ENCODE measurements around the gene WDR4.
"Not testable (repeated sequence)": the region's sequence is repeated elsewhere in the genome, so short reads cannot be mapped to it uniquely, and the experiment has no call there.

Gene WDR4

GRCh38 chr21:42819861-42820615 is 59.3 kb downstream of the WDR4 start:
- no peaks in the 10 kb centered on the region for H3K27me3 ChIP-seq (ENCODE audit: control insufficient read depth in 1 of 2, insufficient read depth in 2 of 2, low read length in 2 of 2)
- H3K9me3 ChIP-seq (ENCODE audit: low read length) = no peaks in the 10 kb centered on the region
- H3K4me3 ChIP-seq (ENCODE audit: low read depth in 1 of 2, low read length in 2 of 2) = no peak overlapping the region
- no peaks in the 10 kb centered on the region for H3K36me3 ChIP-seq (ENCODE audit: insufficient read depth, low read length)
- H3K27ac ChIP-seq (ENCODE audit: low read depth, low read length) = no peak overlapping the region
- H3K4me1 ChIP-seq (ENCODE audit: insufficient read depth, low read length) = no peaks in the 10 kb centered on the region
- no peak overlapping the region for H3K9ac ChIP-seq (ENCODE audit: low read length)

DNA sequence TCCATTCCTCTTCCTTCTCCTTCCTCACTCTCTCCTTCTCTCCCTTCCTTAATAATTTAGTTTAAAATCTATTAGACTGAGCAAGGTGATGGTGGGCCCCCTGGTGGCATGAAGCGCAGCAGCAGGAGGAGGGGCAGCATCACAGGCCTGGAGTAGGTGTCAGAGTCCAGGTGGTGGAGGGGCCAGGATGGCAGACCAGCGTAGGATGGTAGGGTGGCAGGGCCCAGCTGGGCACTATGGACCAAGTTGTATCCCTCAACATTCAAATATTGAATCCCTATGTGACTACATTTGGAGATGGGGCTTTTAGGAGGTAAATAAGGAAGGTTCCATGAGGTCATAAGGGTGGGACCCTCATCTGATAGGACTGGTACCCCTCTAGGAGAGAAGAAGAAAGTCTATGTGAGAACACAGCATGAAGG is 61.0 kb downstream of the WDR4 start:
- H3K9ac ChIP-seq (ENCODE audit: low read length) = no peak overlapping the region
- no peaks in the 10 kb centered on the region for H3K36me3 ChIP-seq (ENCODE audit: insufficient read depth, low read length)

GRCh38 chr21:42815217-42815616 is 64.1 kb downstream of the WDR4 start:
- Histone ChIP-seq H3K27me3 (ENCODE audit: control insufficient read depth in 1 of 2, insufficient read depth in 2 of 2, low read length in 2 of 2) (no peaks in the 10 kb centered on the region), H3K36me3 (ENCODE audit: insufficient read depth, low read length) (no peaks in the 10 kb centered on the region), H3K4me3 (ENCODE audit: low read depth in 1 of 2, low read length in 2 of 2) (no peak overlapping the region), H3K4me1 (ENCODE audit: insufficient read depth, low read length) (no peaks in the 10 kb centered on the region), H3K27ac (ENCODE audit: low read depth, low read length) (no peak overlapping the region), H3K9ac (ENCODE audit: low read length) (no peak overlapping the region), H3K9me3 (ENCODE audit: low read length) (no peaks in the 10 kb centered on the region)

More for the DNA sequence above, 61.0 kb downstream of the WDR4 start:
- H3K27me3 ChIP-seq (ENCODE audit: control insufficient read depth in 1 of 2, insufficient read depth in 2 of 2, low read length in 2 of 2) = no peaks in the 10 kb centered on the region
- no peaks in the 10 kb centered on the region for H3K4me1 ChIP-seq (ENCODE audit: insufficient read depth, low read length)
- no peaks in the 10 kb centered on the region for H3K9me3 ChIP-seq (ENCODE audit: low read length)
- no peak overlapping the region for H3K4me3 ChIP-seq (ENCODE audit: low read depth in 1 of 2, low read length in 2 of 2)
- no peak overlapping the region for H3K27ac ChIP-seq (ENCODE audit: low read depth, low read length)

DNA sequence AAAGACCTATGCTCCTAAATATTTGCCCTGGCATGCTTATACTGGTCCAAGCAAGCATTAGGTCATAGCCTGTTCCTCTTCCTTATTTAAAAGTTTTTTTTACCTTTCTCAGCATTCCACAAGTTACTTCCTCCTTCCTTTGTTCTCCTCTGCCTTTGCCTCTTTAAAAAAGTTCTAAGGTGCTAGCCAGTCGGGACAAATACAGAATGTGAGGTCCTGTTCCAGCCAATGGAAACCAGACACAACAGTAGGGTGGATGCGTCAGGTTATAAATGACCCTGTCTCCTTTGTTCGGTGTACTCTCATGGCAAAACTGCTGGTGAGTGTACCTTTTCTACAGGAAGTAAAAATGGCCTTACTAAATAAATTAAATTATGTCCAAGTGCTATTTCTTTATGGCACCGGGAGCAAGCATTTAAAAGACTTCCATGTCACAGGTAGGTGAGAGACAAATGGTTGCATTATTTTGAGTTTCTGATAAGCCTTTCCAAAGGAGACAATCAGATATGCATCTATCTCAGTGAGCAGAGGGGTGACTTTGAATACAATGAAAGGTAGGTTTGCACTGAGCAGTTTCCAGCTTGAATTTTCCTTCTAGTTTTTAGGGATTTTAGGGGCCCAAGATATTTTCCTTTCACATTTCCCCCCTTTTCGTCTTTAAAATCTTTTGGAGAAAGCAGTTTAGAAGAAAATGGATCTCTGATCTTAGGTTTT is 66.7 kb downstream of the WDR4 start:
- H3K36me3 ChIP-seq (ENCODE audit: insufficient read depth, low read length); H3K27ac ChIP-seq (ENCODE audit: low read depth, low read length); H3K4me1 ChIP-seq (ENCODE audit: insufficient read depth, low read length); H3K4me3 ChIP-seq (ENCODE audit: low read depth in 1 of 2, low read length in 2 of 2); H3K9ac ChIP-seq (ENCODE audit: low read length); H3K27me3 ChIP-seq (ENCODE audit: control insufficient read depth in 1 of 2, insufficient read depth in 2 of 2, low read length in 2 of 2); H3K9me3 ChIP-seq (ENCODE audit: low read length): not testable (repeated sequence)

- H3K27me3 ChIP-seq (ENCODE audit: control insufficient read depth in 1 of 2, insufficient read depth in 2 of 2, low read length in 2 of 2) = no peaks in the 10 kb centered on the region
- H3K9ac ChIP-seq (ENCODE audit: low read length) = no peak overlapping the region
- H3K36me3 ChIP-seq (ENCODE audit: insufficient read depth, low read length) = no peaks in the 10 kb centered on the region
- H3K9me3 ChIP-seq (ENCODE audit: low read length) = no peaks in the 10 kb centered on the region
- no peak overlapping the region for H3K4me3 ChIP-seq (ENCODE audit: low read depth in 1 of 2, low read length in 2 of 2)
- H3K27ac ChIP-seq (ENCODE audit: low read depth, low read length) = no peak overlapping the region
- no peaks in the 10 kb centered on the region for H3K4me1 ChIP-seq (ENCODE audit: insufficient read depth, low read length)
Observed at GRCh38 chr21:42811960-42812359, 67.4 kb downstream of the WDR4 start.

GRCh38 chr21:42809577-42810475 is 69.5 kb downstream of the WDR4 start:
- Histone ChIP-seq H3K27ac (ENCODE audit: low read depth, low read length) (no peak overlapping the region), H3K4me1 (ENCODE audit: insufficient read depth, low read length) (no peaks in the 10 kb centered on the region), H3K36me3 (ENCODE audit: insufficient read depth, low read length) (no peaks in the 10 kb centered on the region), H3K9me3 (ENCODE audit: low read length) (no peaks in the 10 kb centered on the region), H3K27me3 (ENCODE audit: control insufficient read depth in 1 of 2, insufficient read depth in 2 of 2, low read length in 2 of 2) (no peaks in the 10 kb centered on the region), H3K9ac (ENCODE audit: low read length) (no peak overlapping the region), H3K4me3 (ENCODE audit: low read depth in 1 of 2, low read length in 2 of 2) (no peak overlapping the region)

GRCh38 chr21:42809171-42809570 is 70.2 kb downstream of the WDR4 start:
- H3K36me3 ChIP-seq (ENCODE audit: insufficient read depth, low read length) = no peaks in the 10 kb centered on the region
- no peak overlapping the region for H3K27ac ChIP-seq (ENCODE audit: low read depth, low read length)
- no peaks in the 10 kb centered on the region for H3K4me1 ChIP-seq (ENCODE audit: insufficient read depth, low read length)

DNA sequence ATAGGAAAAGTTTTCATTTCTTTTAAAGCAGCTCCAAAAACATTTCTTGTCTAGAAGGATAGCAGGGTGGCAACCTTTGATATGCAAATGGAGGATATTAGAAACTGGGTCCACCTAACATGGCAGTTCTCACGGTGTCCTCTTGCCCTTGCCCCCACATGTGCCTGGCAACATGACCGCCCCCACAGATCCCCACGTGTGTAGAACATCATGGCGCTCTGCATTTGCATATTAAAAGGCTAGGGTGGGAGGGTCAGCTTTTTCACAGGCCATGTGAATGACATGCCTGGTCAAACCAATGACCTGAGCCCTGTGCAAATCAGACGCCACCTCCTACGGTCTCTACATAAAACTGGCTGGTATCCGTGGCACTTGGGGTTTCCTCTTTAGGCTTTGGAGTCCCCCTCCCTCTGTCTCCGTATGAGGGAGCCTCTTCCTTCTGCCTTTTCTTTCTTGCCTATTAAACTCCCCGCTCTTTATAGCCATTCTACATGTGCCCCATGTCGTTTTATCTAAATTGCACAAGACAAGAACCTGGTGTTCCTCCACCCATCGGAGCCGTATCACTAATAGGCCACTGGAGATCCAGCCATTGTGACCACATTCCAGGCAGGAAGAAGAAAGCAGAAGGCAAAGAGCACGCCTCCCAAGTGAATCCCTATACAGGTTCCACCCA is 71.3 kb downstream of the WDR4 start:
- Histone ChIP-seq H3K9ac (ENCODE audit: low read length) (no peak overlapping the region), H3K36me3 (ENCODE audit: insufficient read depth, low read length) (no peaks in the 10 kb centered on the region), H3K27ac (ENCODE audit: low read depth, low read length) (no peak overlapping the region), H3K9me3 (ENCODE audit: low read length) (no peaks in the 10 kb centered on the region), H3K4me3 (ENCODE audit: low read depth in 1 of 2, low read length in 2 of 2) (no peak overlapping the region), H3K4me1 (ENCODE audit: insufficient read depth, low read length) (no peaks in the 10 kb centered on the region), H3K27me3 (ENCODE audit: control insufficient read depth in 1 of 2, insufficient read depth in 2 of 2, low read length in 2 of 2) (no peaks in the 10 kb centered on the region)

More at GRCh38 chr21:42809171-42809570, 70.2 kb downstream of the WDR4 start:
- Histone ChIP-seq H3K27me3 (ENCODE audit: control insufficient read depth in 1 of 2, insufficient read depth in 2 of 2, low read length in 2 of 2) (no peaks in the 10 kb centered on the region), H3K9ac (ENCODE audit: low read length) (no peak overlapping the region), H3K4me3 (ENCODE audit: low read depth in 1 of 2, low read length in 2 of 2) (no peak overlapping the region), H3K9me3 (ENCODE audit: low read length) (no peaks in the 10 kb centered on the region)

- H3K27me3 ChIP-seq (ENCODE audit: control insufficient read depth in 1 of 2, insufficient read depth in 2 of 2, low read length in 2 of 2); H3K36me3 ChIP-seq (ENCODE audit: insufficient read depth, low read length); H3K9ac ChIP-seq (ENCODE audit: low read length); H3K9me3 ChIP-seq (ENCODE audit: low read length); H3K4me3 ChIP-seq (ENCODE audit: low read depth in 1 of 2, low read length in 2 of 2); H3K27ac ChIP-seq (ENCODE audit: low read depth, low read length); H3K4me1 ChIP-seq (ENCODE audit: insufficient read depth, low read length): not testable (repeated sequence)
Observed at GRCh38 chr21:42807293-42807895, 71.9 kb downstream of the WDR4 start.

DNA sequence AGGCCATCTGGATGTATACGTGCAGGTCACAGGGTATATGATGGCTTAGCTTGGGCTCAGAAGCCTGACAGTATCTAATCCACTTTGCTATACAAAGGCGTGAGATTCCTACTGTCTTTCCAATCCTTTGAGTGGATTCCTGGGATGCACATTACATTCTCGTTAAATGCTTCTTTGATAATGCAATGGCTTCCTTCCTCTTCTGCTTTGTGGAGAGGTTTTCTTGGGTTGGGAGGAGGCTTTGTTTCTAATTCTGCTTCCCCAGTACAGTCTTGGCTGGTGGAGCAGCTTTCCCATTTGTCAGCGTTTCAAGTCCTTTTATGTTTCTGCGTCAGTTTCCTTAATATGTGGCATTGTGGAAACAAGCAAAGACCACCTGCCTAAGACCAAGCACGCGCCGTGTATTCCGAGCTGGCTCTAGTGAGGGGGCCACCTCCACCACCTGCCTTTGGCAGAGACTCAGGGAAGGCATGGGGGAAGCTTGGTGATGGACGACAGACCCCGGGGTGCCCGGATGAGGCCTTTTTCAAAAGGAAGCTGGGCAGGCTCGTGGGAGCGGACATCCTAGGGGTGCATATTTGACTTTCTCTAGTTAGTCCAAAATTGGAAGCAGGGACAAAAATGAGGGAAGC is 72.7 kb downstream of the WDR4 start:
- Histone ChIP-seq H3K4me3 (ENCODE audit: low read depth in 1 of 2, low read length in 2 of 2) (no peak overlapping the region), H3K9me3 (ENCODE audit: low read length) (no peaks in the 10 kb centered on the region), H3K27ac (ENCODE audit: low read depth, low read length) (no peak overlapping the region), H3K36me3 (ENCODE audit: insufficient read depth, low read length) (no peaks in the 10 kb centered on the region), H3K4me1 (ENCODE audit: insufficient read depth, low read length) (no peaks in the 10 kb centered on the region), H3K27me3 (ENCODE audit: control insufficient read depth in 1 of 2, insufficient read depth in 2 of 2, low read length in 2 of 2) (no peaks in the 10 kb centered on the region), H3K9ac (ENCODE audit: low read length) (no peak overlapping the region)

Data from muscle layer of colon (tissue), 2 donors.